Adipocyte (in vitro differentiated cells): Measurements from ENCODE around the gene CXorf58.

ENCODE experiments used
- DNase-seq: peaks from one replicate; pipeline ENCODE4 v3.0.0-alpha.2; 2015; ENCODE audit warnings: low read depth
- H3K27me3 ChIP-seq: replicated peaks from 2 replicates; pipeline ENCODE4 v1.7.0; 2013; ENCODE audit warnings: mild to moderate bottlenecking, low read length, moderate library complexity; ENCODE audit not compliant: control insufficient read depth, insufficient read depth
- H3K36me3 ChIP-seq: 2 replicates; pipeline ENCODE4 v1.7.0; 2013; ENCODE audit warnings: low read length, mild to moderate bottlenecking, moderate library complexity; ENCODE audit not compliant: control insufficient read depth, insufficient read depth, severe bottlenecking
- H3K4me1 ChIP-seq: 2 replicates; pipeline ENCODE4 v1.7.0; 2013; ENCODE audit warnings: mild to moderate bottlenecking, low read length, moderate library complexity; ENCODE audit not compliant: control insufficient read depth, insufficient read depth
- H3K4me3 ChIP-seq: 2 replicates; pipeline ENCODE4 v1.7.0; 2013; ENCODE audit warnings: mild to moderate bottlenecking, low read length, moderate library complexity
- H3K9ac ChIP-seq: 2 replicates; pipeline ENCODE4 v1.7.0; 2013; ENCODE audit warnings: mild to moderate bottlenecking, low read length, moderate library complexity
- H3K9me3 ChIP-seq: 2 replicates; pipeline ENCODE4 v1.7.0; 2013; ENCODE audit warnings: mild to moderate bottlenecking, low read length, moderate library complexity; ENCODE audit not compliant: control insufficient read depth

Gene CXorf58

GRCh38 chrX:23935106-23935505 lies 27.3 kb downstream of the CXorf58 start:
- Histone ChIP-seq H3K4me1 (peaks cover 5% of the 10 kb centered on the region), H3K36me3 (no peaks in the 10 kb centered on the region), H3K9ac (peak overlapping the region; percentile 39), H3K9me3 (no peaks in the 10 kb centered on the region), H3K27me3 (peaks cover under 1% of the 10 kb centered on the region), H3K4me3 (peak overlapping the region; percentile 63)
- DNase-seq, result peak; percentile 17

GRCh38 chrX:23936180-23936579 lies 28.4 kb downstream of the CXorf58 start:
- no peaks in the 10 kb centered on the region for H3K9me3 ChIP-seq
- peaks cover 5% of the 10 kb centered on the region for H3K4me1 ChIP-seq
- DNase-seq, result no peak
- H3K9ac ChIP-seq, result no peak overlapping the region
- peaks cover 6% of the 10 kb centered on the region for H3K27me3 ChIP-seq
- H3K4me3 ChIP-seq, result no peak overlapping the region
- no peaks in the 10 kb centered on the region for H3K36me3 ChIP-seq

- Histone ChIP-seq H3K4me1 (peaks cover 5% of the 10 kb centered on the region), H3K27me3 (peaks cover 6% of the 10 kb centered on the region), H3K9me3 (no peaks in the 10 kb centered on the region), H3K9ac (no peak overlapping the region), H3K36me3 (no peaks in the 10 kb centered on the region), H3K4me3 (no peak overlapping the region)
- no peak for DNase-seq
These were observed 29.3 kb downstream of the CXorf58 start for GRCh38 chrX:23937100-23937499.

- no peaks in the 10 kb centered on the region for H3K36me3 ChIP-seq
- no peak overlapping the region for H3K4me3 ChIP-seq
- no peak overlapping the region for H3K9ac ChIP-seq
- H3K27me3 ChIP-seq, result peaks cover 6% of the 10 kb centered on the region
- DNase-seq, result peak; percentile 53
- no peaks in the 10 kb centered on the region for H3K9me3 ChIP-seq
- peaks cover 5% of the 10 kb centered on the region for H3K4me1 ChIP-seq
These were observed 30.9 kb downstream of the CXorf58 start for GRCh38 chrX:23938690-23939089.

- H3K4me1 ChIP-seq, result peaks cover 5% of the 10 kb centered on the region
- no peaks in the 10 kb centered on the region for H3K36me3 ChIP-seq
- no peak for DNase-seq
- H3K4me3 ChIP-seq, result no peak overlapping the region
- H3K9me3 ChIP-seq, result no peaks in the 10 kb centered on the region
- no peak overlapping the region for H3K9ac ChIP-seq
- peaks cover 6% of the 10 kb centered on the region for H3K27me3 ChIP-seq
These were observed 31.4 kb downstream of the CXorf58 start for GRCh38 chrX:23939203-23939602.

- Histone ChIP-seq H3K36me3 (no peaks in the 10 kb centered on the region), H3K4me1 (no peaks in the 10 kb centered on the region), H3K27me3 (peaks cover 6% of the 10 kb centered on the region), H3K9me3 (no peaks in the 10 kb centered on the region), H3K4me3 (no peak overlapping the region), H3K9ac (no peak overlapping the region)
- DNase-seq, result no peak
These were observed 36.4 kb downstream of the CXorf58 start for GRCh38 chrX:23944234-23944633.

GRCh38 chrX:23945206-23945605 lies 37.4 kb downstream of the CXorf58 start:
- no peak for DNase-seq
- H3K4me3 ChIP-seq, result no peak overlapping the region
- H3K9me3 ChIP-seq, result no peaks in the 10 kb centered on the region
- H3K4me1 ChIP-seq, result no peaks in the 10 kb centered on the region
- H3K36me3 ChIP-seq, result no peaks in the 10 kb centered on the region
- H3K9ac ChIP-seq, result no peak overlapping the region
- H3K27me3 ChIP-seq, result peaks cover 5% of the 10 kb centered on the region

- Histone ChIP-seq H3K27me3 (peaks cover 8% of the 10 kb centered on the region), H3K4me1 (no peaks in the 10 kb centered on the region), H3K9ac (no peak overlapping the region), H3K36me3 (no peaks in the 10 kb centered on the region), H3K4me3 (no peak overlapping the region), H3K9me3 (no peaks in the 10 kb centered on the region)
- DNase-seq, result no peak
These were observed 44.6 kb downstream of the CXorf58 start for GRCh38 chrX:23952391-23952790.

GRCh38 chrX:23952984-23953907 lies 45.4 kb downstream of the CXorf58 start:
- Histone ChIP-seq H3K9ac (no peak overlapping the region), H3K36me3 (no peaks in the 10 kb centered on the region), H3K9me3 (no peaks in the 10 kb centered on the region), H3K4me3 (no peak overlapping the region), H3K4me1 (no peaks in the 10 kb centered on the region), H3K27me3 (peaks cover 8% of the 10 kb centered on the region)
- no peak for DNase-seq

- Histone ChIP-seq H3K27me3 (peaks cover 8% of the 10 kb centered on the region), H3K9ac (no peak overlapping the region), H3K4me1 (no peaks in the 10 kb centered on the region), H3K36me3 (no peaks in the 10 kb centered on the region), H3K4me3 (no peak overlapping the region), H3K9me3 (no peaks in the 10 kb centered on the region)
- DNase-seq, result no peak
These were observed 46.1 kb downstream of the CXorf58 start for GRCh38 chrX:23953908-23954269.

GRCh38 chrX:23954396-23954795 lies 46.6 kb downstream of the CXorf58 start:
- H3K9ac ChIP-seq, result no peak overlapping the region
- H3K4me1 ChIP-seq, result no peaks in the 10 kb centered on the region
- no peaks in the 10 kb centered on the region for H3K36me3 ChIP-seq
- H3K4me3 ChIP-seq, result no peak overlapping the region
- H3K27me3 ChIP-seq, result peaks cover 8% of the 10 kb centered on the region
- H3K9me3 ChIP-seq, result no peaks in the 10 kb centered on the region
- no peak for DNase-seq

GRCh38 chrX:23959781-23960180 lies 52.0 kb downstream of the CXorf58 start:
- H3K36me3 ChIP-seq, result no peaks in the 10 kb centered on the region

More at GRCh38 chrX:23959781-23960180, 52.0 kb downstream of the CXorf58 start:
- no peak for DNase-seq
- Histone ChIP-seq H3K27me3 (no peaks in the 10 kb centered on the region), H3K9ac (no peak overlapping the region), H3K4me1 (no peaks in the 10 kb centered on the region), H3K9me3 (peaks cover 4% of the 10 kb centered on the region), H3K4me3 (no peak overlapping the region)
